ENCODE measurements around the gene ICA1L.

ICA1L gene

GRCh38 chr2:202870431-202871299 lies 901 bp downstream of the ICA1L start (continued):
- TF ChIP-seq ATF2 (tag by site-specific recombination; IDR thresholded peaks at IDR 0.05; ENCODE audit: low read depth) (0 out of 2 replicates have a peak, but pooled peaks have one; percentile 33), SCRT2 (tag by site-specific recombination; IDR thresholded peaks at IDR 0.05) (peak; percentile 92), ZNF843 (tag by site-specific recombination; IDR thresholded peaks at IDR 0.05) (no peak), BCL11A (tag by site-specific recombination; IDR thresholded peaks at IDR 0.05; ENCODE audit: low read depth) (no peak), ZNF37A (tag by site-specific recombination; IDR thresholded peaks at IDR 0.05) (no peak), SP7 (tag by site-specific recombination; IDR thresholded peaks at IDR 0.05) (peak; percentile 57), KLF16 (tag by site-specific recombination; IDR thresholded peaks at IDR 0.05) (no peak), YY2 (tag by site-specific recombination; IDR thresholded peaks at IDR 0.05) (no peak), ZNF10 (tag by site-specific recombination; IDR thresholded peaks at IDR 0.05) (no peak), GLIS1 (tag by site-specific recombination; IDR thresholded peaks at IDR 0.05) (peak; percentile 40; the same call in 1 of the 2 replicates), MZF1 (tag by site-specific recombination; IDR thresholded peaks at IDR 0.05; ENCODE audit: borderline replicate concordance) (0 out of 2 replicates have a peak, but pooled peaks have one; percentile 12)

- H3K27ac ChIP-seq (ENCODE audit: extremely low read depth, low read depth, low read length), result no peak overlapping the region
- POLR2A ChIA-PET, result no interaction called here
- H3K4me3 ChIP-seq (ENCODE audit: low read depth, low read length), result no peak overlapping the region
- peaks cover 0 to 3% of the 10 kb centered on the region in 2 experiments; a peak in 1 of 3 replicates for H3K36me3 ChIP-seq (ENCODE audit: control insufficient read depth in 2 of 2, insufficient read depth in 1 of 2, low read length in 2 of 2)
- no peaks in the 10 kb centered on the region for H3K9me3 ChIP-seq (ENCODE audit: control insufficient read depth, insufficient read depth, low read depth, low read length)
- CTCF ChIA-PET, result no interaction called here
- no peaks in the 10 kb centered on the region for H3K4me1 ChIP-seq (ENCODE audit: control insufficient read depth, insufficient read depth, low read length)
- TF ChIP-seq PRDM10 (tag by site-specific recombination; IDR thresholded peaks at IDR 0.05) (no peak), ZBTB17 (tag by site-specific recombination; IDR thresholded peaks at IDR 0.05) (no peak)
Measured at GRCh38 chr2:202861987-202862386, 9.6 kb downstream of the ICA1L start.

- no peaks in the 10 kb centered on the region for H3K9me3 ChIP-seq (ENCODE audit: control insufficient read depth, insufficient read depth, low read depth, low read length)
- POLR2A ChIA-PET, result no interaction called here
- peaks cover 0 to 3% of the 10 kb centered on the region in 2 experiments; a peak in 1 of 3 replicates for H3K36me3 ChIP-seq (ENCODE audit: control insufficient read depth in 2 of 2, insufficient read depth in 1 of 2, low read length in 2 of 2)
- no peaks in the 10 kb centered on the region for H3K4me1 ChIP-seq (ENCODE audit: control insufficient read depth, insufficient read depth, low read length)
- no peak for TF ChIP-seq ZNF362 (tag by site-specific recombination; IDR thresholded peaks at IDR 0.05)
- no peak for TF ChIP-seq PATZ1 (tag by site-specific recombination; IDR thresholded peaks at IDR 0.05)
- no peak for TF ChIP-seq KLF1 (tag by site-specific recombination; IDR thresholded peaks at IDR 0.05)
- no peak for TF ChIP-seq EGR2 (tag by site-specific recombination; IDR thresholded peaks at IDR 0.05; ENCODE audit: low read depth)
- TF ChIP-seq PRDM1 (tag by site-specific recombination; IDR thresholded peaks at IDR 0.05), result no peak
- no peak for TF ChIP-seq PRDM4 (tag by site-specific recombination; IDR thresholded peaks at IDR 0.05)
- no peak for TF ChIP-seq ZBTB21 (tag by site-specific recombination; IDR thresholded peaks at IDR 0.05)
- TF ChIP-seq ZNF202 (tag by site-specific recombination; IDR thresholded peaks at IDR 0.05; ENCODE audit: borderline replicate concordance), result no peak
- TF ChIP-seq ZNF654 (tag by site-specific recombination; IDR thresholded peaks at IDR 0.05; ENCODE audit: low read depth), result no peak
- no peak overlapping the region for H3K27ac ChIP-seq (ENCODE audit: extremely low read depth, low read depth, low read length)
- H3K4me3 ChIP-seq (ENCODE audit: low read depth, low read length), result no peak overlapping the region
- CTCF ChIA-PET, result no interaction called here
Measured at GRCh38 chr2:202858601-202859000, 13.0 kb downstream of the ICA1L start.

Measured in HEK293 (cell line).